GM18508 (cell line): Measurements from ENCODE around the gene DOCK1.
"Not testable (repeated sequence)": the region's sequence is repeated elsewhere in the genome, so short reads cannot be mapped to it uniquely, and the experiment has no call there.

Experiments
- ATAC-seq: cut with Tn5 transposase; IDR thresholded peaks from one replicate; pipeline ENCODE4 v1.9.1; 2021; ENCODE audit warnings: moderate number of reproducible peaks; ENCODE audit not compliant: insufficient read depth, unreplicated experiment

The DOCK1 gene

GRCh38 chr10:126902157-126902556, 3.1 kb upstream of the DOCK1 start:
- no peak for ATAC-seq

- no peak for ATAC-seq
Measured at GRCh38 chr10:126903656-126904360, 1.4 kb upstream of the DOCK1 start.

- no peak for ATAC-seq
Measured at GRCh38 chr10:126904516-126904817, 761 bp upstream of the DOCK1 start.

- ATAC-seq: no peak
Measured at GRCh38 chr10:126905776-126906703, 812 bp downstream of the DOCK1 start.

- no peak for ATAC-seq
Measured at GRCh38 chr10:126906704-126907422, 1.6 kb downstream of the DOCK1 start.

GRCh38 chr10:126907423-126907970, 2.3 kb downstream of the DOCK1 start:
- ATAC-seq: no peak

GRCh38 chr10:126908225-126908624, 3.0 kb downstream of the DOCK1 start:
- ATAC-seq: no peak

- no peak for ATAC-seq
Measured at GRCh38 chr10:126908729-126909128, 3.5 kb downstream of the DOCK1 start.

GRCh38 chr10:126909147-126909546, 3.9 kb downstream of the DOCK1 start:
- no peak for ATAC-seq

GRCh38 chr10:126910196-126910595, 5.0 kb downstream of the DOCK1 start:
- no peak for ATAC-seq

- no peak for ATAC-seq
Measured at GRCh38 chr10:126910798-126911197, 5.6 kb downstream of the DOCK1 start.

GRCh38 chr10:126911301-126911700, 6.1 kb downstream of the DOCK1 start:
- ATAC-seq: no peak

GRCh38 chr10:126913316-126913715, 8.1 kb downstream of the DOCK1 start:
- ATAC-seq: no peak

GRCh38 chr10:126914561-126914960, 9.3 kb downstream of the DOCK1 start:
- ATAC-seq: no peak

- not testable (repeated sequence) for ATAC-seq
Measured at GRCh38 chr10:126916952-126917351, 11.7 kb downstream of the DOCK1 start.

- no peak for ATAC-seq
Measured at GRCh38 chr10:126917375-126917774, 12.1 kb downstream of the DOCK1 start.

GRCh38 chr10:126917975-126918908, 13.0 kb downstream of the DOCK1 start:
- ATAC-seq: no peak

GRCh38 chr10:126919426-126919825, 14.2 kb downstream of the DOCK1 start:
- ATAC-seq: no peak

GRCh38 chr10:126921162-126921561, 15.9 kb downstream of the DOCK1 start:
- ATAC-seq: no peak
